ENCODE results near the gene SLC9A9.

- TF ChIP-seq CTCF (IDR thresholded peaks at IDR 0.05) (no peak), POLR2A (IDR thresholded peaks at IDR 0.05) (no peak), POLR2AphosphoS5 (IDR thresholded peaks at IDR 0.05) (no peak)
Measured at GRCh38 chr3:143821862-143822261, 26.4 kb downstream of the SLC9A9 start.

Measured in gastroesophageal sphincter (tissue), 3 donors.